HG03575 (cell line): Measurements from ENCODE around the gene TFR2.

ENCODE experiments used
- ATAC-seq: cut with Tn5 transposase; IDR thresholded peaks from one replicate; pipeline ENCODE4 v1.9.1; 2021; ENCODE audit not compliant: unreplicated experiment, insufficient number of reproducible peaks, low FRiP score; ENCODE audit errors: extremely low read depth

Gene TFR2

GRCh38 chr7:100641463-100641859 lies at the start of gene TFR2:
Gene TFR2 (minus strand): TSS chr7:100641552. CDS start chr7:100641509, 43 bp downstream.
- ATAC-seq = no peak

DNA sequence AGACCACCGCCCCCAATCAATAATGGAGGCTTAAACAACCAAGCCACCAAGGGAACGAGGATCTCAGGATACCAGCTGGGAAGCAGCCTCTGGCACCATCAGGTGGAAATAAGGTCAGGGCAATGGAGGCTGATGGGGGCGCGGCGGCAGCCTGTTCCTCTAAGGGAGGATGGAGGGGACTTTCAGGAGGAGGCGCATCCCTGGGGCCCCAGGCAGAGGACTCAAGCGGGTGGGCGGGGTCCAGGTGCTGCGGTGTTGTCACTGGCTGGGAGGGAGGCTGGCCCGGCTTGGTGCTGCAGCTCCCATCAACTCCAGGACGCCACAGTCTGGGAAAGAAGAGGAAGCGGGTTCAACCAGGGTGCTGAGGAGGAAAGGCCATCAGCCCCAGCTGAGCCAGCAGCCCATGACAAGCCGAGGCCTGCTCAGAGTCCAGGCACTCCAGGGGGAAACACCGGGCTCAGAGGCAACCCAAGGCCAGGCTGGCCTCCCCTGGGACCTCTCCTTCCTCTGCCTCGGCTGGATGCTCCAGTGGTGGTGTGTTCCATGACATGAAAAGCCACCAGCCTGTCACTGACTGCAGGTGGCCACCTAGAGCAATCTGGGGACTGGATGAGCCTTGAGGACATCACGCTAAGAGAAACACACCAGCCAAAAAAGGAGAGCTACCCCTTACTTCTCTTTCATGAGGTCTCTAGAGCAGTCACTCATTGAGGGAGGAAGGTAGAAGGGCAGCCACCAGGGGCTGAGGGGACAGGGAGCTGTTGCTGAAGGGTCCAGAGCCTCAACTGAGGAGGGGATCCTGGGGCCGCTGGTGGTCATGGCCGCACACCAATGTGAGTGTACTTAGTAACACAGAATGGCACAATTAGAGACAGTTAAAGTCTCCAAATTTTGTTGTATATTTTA lies 48.1 kb upstream of the TFR2 start:
- no peak for ATAC-seq

- ATAC-seq = no peak
Observed at GRCh38 chr7:100688326-100688860, 47.0 kb upstream of the TFR2 start.

DNA sequence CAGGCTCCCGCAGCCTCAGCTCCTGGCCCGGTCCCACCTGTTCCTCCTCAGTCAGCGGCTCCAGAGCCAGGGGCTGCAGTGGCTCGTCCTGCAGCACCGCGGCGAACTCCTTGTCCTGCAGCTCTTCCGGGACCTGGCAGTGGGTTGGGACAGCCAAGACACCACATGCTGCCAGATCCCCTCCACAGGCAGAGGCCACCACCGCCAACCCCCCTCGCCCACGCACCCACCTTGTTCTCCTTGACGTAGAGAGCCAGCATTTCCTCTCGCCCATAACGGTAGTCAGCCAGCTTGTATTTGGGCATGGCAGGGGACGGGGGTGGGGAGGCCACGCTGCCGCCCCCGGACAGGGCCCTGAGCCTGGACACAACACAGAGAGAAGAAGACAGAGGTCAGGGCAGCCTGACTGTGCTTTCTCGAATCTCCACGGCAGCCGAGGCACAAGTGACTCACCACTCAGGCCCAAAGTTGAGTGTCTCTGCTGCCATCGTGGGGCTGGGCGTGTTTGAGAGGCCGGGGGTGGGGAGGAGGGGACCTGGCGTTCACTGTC lies 46.5 kb upstream of the TFR2 start:
- no peak for ATAC-seq

GRCh38 chr7:100687261-100687660 lies 45.9 kb upstream of the TFR2 start:
- no peak for ATAC-seq

- no peak for ATAC-seq
Observed at GRCh38 chr7:100686822-100687211, 45.5 kb upstream of the TFR2 start.

GRCh38 chr7:100686201-100686821 lies 45.0 kb upstream of the TFR2 start:
- ATAC-seq = no peak

DNA sequence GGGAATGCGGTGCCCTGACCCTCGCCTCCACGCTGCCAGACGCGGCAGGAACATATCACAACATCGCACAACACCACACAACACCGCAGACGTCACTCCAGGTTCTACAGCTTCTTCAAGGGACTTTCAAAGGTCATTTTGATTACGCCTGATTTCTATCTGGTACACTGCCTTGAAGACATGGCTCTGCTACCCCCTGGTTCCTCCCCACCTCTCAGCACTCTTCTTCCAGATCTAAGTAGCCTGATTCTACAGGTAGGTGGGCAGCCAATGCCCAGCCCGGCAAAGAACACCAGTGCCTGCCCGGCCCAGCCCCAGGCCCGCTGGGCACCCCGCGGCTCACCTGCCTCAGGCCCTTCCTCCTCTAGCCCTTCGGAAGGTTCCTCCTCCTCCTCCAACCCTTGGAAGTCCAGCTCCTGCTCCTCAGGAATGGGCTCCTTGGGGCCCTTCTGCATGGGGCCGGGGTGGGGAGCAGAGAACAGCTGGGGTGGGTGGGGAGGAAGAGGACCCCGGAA lies 44.3 kb upstream of the TFR2 start:
- ATAC-seq = no peak

DNA sequence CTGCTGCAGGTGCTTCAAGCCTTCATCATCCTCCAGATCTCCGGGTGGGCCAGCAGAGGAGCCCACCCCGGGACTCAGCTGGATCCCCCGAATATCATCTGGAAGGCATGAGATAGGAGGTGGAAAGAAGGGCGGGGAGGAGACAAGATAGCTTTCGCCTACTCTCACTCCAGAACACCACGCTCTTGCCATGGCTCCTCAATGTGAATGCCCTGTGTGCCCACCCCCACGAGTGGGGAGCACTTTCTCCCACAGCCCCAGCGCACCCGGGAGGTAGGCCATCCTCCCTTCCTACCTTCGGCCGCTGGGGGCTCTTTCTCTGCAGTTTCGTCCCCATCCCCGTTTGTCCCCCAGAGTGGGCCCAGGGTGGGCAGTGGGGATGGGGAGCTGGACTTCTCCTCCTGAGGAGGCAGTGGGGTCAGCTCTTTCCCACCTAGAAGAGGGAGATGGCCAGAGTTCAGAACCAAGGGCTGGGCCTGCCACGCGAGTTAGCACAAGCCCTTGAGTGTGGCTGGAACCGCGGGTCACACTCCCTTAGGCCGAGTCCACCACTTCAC lies 43.8 kb upstream of the TFR2 start:
- no peak for ATAC-seq

GRCh38 chr7:100684534-100685042 lies 43.2 kb upstream of the TFR2 start:
- no peak for ATAC-seq

- ATAC-seq = no peak
Observed at GRCh38 chr7:100683659-100684533, 42.5 kb upstream of the TFR2 start.

- ATAC-seq = no peak
Observed at GRCh38 chr7:100682991-100683658, 41.8 kb upstream of the TFR2 start.

DNA sequence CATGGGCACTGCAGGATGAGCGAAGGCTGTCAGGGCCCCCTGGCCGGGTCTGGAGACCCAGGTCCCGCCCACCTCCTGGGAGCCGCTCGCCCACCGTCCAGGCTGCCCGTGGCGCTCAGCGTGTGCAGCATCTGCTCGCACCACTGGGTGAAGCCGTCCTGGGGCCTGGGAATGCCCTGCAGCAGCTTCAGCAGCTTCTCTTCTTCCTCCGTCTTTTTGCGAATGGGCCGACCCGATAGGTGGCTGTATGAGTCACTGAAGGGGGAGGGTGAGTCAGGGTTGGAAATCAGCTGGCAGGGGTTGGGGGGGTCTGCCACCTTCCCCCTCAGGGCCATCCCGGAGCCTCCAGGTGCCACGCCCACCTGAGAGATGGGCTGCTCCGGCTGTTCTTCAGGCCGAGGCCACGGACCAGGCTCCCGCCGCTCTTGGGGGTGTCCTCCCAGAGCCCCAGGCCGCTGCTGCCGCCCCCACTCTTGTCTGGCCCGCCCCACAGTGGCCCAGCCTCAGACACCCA lies 40.9 kb upstream of the TFR2 start:
- ATAC-seq = no peak

DNA sequence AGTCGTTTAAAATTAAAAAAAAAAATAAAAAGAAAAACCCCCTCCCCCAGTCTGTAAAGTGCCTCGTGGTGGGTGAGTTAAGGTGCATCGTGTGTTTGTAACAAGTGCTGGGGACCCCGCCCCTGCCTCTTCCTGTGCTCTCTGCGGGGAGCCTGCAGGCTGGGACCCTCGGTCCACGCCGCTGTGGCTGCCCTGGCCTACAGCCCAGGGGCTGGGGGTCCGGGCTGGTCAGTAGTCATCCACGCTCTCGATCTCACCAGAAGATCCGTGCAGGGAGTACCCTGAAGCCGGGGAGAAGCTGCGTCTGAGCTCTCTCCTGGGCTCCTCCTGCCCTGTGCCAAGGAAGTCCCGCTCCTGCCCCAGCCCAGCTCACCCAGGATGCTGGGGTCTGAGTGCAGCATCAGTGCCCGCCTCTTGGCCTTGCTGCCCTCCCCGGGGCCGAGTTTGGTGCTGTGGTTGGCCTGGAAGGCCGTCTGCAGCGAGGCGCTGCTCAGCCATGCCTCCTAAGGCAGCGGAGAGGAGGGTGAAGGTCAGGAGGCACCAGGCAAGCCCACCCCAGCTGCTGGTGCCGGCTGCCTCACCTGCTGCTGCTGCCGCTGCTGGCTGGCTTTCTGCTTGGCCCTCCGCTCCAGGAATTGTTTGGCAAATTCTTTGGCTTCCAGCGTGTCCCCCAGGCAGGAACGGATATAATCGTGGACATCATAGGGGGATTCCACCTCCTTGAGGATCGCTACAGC lies 40.3 kb upstream of the TFR2 start:
- no peak for ATAC-seq

- ATAC-seq = no peak
Observed at GRCh38 chr7:100680576-100681271, 39.4 kb upstream of the TFR2 start.

DNA sequence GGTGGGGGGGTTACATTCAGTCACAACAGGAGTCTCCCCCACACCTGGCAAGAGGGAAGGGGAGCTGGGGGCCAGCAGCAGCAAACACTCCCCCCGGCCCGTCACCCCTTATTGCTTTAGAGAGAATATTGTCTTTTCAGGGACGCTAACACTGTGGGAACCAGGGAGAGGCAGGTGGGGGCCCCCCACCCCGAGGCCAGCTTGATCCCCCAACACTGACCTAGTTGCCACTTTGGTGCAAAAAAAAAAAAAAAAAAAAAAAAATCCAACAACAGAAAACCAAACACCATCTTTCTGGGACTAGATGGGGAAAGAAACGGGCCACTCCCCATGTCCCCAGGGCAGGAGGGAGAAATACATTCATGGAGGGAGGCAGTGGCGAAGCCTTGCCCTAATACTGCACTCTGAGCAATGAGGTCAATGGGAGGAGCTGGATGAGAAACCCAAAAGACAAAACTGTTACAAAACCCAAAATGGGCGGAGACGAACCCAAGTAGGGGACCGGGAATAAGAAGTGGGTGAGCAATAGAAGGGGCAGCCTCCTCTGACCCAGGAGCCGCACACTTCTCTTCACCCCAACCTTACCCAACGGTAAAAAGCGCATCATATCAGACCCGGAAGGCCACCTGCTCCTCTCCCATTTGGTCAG lies 38.7 kb upstream of the TFR2 start:
- no peak for ATAC-seq
